SK-N-SH (cell line): ENCODE measurements around the gene XIRP2.

ENCODE experiments used
- CTCF ChIP-seq: fragments of 200-600 bp; sonication (generic); IDR thresholded peaks from 2 replicates; pipeline ENCODE4 v1.6.1; 2017; ENCODE audit warnings: antibody characterized with exemption, mild to moderate bottlenecking, moderate library complexity
- EP300 ChIP-seq, 2 experiments: IDR thresholded peaks; 2 replicates each; pipeline versions ENCODE4 v1.4.0 to v1.6.1; 2012; ENCODE audit warnings: borderline replicate concordance in 1 of 2, low read depth in 1 of 2, low read length in 1 of 2
- MAX ChIP-seq: IDR thresholded peaks from 2 replicates; pipeline ENCODE4 v1.4.0; 2012; ENCODE audit warnings: low read depth
- MEF2A ChIP-seq: IDR thresholded peaks from 2 replicates; pipeline ENCODE4 v1.4.0; 2012; ENCODE audit warnings: low read depth, borderline replicate concordance
- MXI1 ChIP-seq: IDR thresholded peaks from 2 replicates; pipeline ENCODE4 v1.6.1; 2012; ENCODE audit warnings: mild to moderate bottlenecking, low read depth, low read length, improper control_type of control experiment
- POLR2AphosphoS5 ChIP-seq: IDR thresholded peaks from 2 replicates; pipeline ENCODE4 v1.6.1; 2012; ENCODE audit warnings: low read depth, low read length
- TAF1 ChIP-seq: IDR thresholded peaks from 2 replicates; pipeline ENCODE4 v1.6.1; 2012; ENCODE audit warnings: low read depth, mild to moderate bottlenecking, low read length, moderate library complexity, borderline replicate concordance

- TF ChIP-seq CTCF (no peak), TAF1 (no peak), EP300 (IDR thresholded peaks at IDR 0.05; ENCODE audit: borderline replicate concordance in 1 of 2, low read depth in 1 of 2, low read length in 1 of 2) (no peak; a peak in 1 of 4 replicates), POLR2AphosphoS5 (no peak), MEF2A (no peak), MAX (no peak), MXI1 (peak; percentile 78; the same call in 1 of the 2 replicates)
Measured at GRCh38 chr2:167293172-167293781, 405.0 kb downstream of the XIRP2 start.
